HCT116 (cell line): Measurements from ENCODE around the gene TMEM106C.

ENCODE experiments used
- ATF3 ChIP-seq: IDR thresholded peaks from 2 replicates; pipeline ENCODE4 v1.6.1; 2012
- CTCF ChIP-seq, 3 experiments: fragments of 200-600 bp in 1 of 3; sonication (generic) in 1 of 3; IDR thresholded peaks in 2 of 3; conservative IDR thresholded peaks in 1 of 3; 2 replicates each; pipeline ENCODE4 v1.5.1; 2012 to 2017; ENCODE audit warnings: low read depth in 2 of 3, low read length in 2 of 3, antibody characterized with exemption in 1 of 3, borderline replicate concordance in 1 of 3, control low read depth in 1 of 3, mild to moderate bottlenecking in 1 of 3, mixed read lengths in 1 of 3, mixed run types in 1 of 3, moderate library complexity in 1 of 3; ENCODE audit not compliant: insufficient read depth in 1 of 3
- POLR2A ChIP-seq: IDR thresholded peaks from 2 replicates; pipeline ENCODE4 v1.7.0; 2011; ENCODE audit warnings: borderline replicate concordance; ENCODE audit not compliant: insufficient read depth, insufficient read length; ENCODE audit errors: extremely low read depth
- RAD21 ChIP-seq: IDR thresholded peaks from 2 replicates; pipeline ENCODE4 v1.6.1; 2012; ENCODE audit warnings: low read depth, mild to moderate bottlenecking
- REST ChIP-seq: IDR thresholded peaks from 2 replicates; pipeline ENCODE4 v1.6.1; 2012; ENCODE audit warnings: low read depth
- YY1 ChIP-seq: IDR thresholded peaks from 2 replicates; pipeline ENCODE4 v1.6.1; 2011; ENCODE audit warnings: low read length, low read depth, moderate library complexity, mild to moderate bottlenecking; ENCODE audit not compliant: insufficient replicate concordance; ENCODE audit errors: extremely low read depth

GRCh38 chr12:47990351-47991105 is 27.1 kb downstream of the TMEM106C start:
- TF ChIP-seq CTCF (IDR thresholded peaks at IDR 0.05 in 2 of 3, conservative IDR thresholded peaks at IDR 0.05 in 1 of 3; ENCODE audit: borderline replicate concordance in 1 of 3, insufficient read depth in 1 of 3, low read depth in 2 of 3, low read length in 2 of 3) (no peak), ATF3 (no peak), POLR2A (no peak), YY1 (no peak), RAD21 (no peak), REST (no peak)
